Fibroblast of mammary gland (primary cell): ENCODE measurements around the gene TLE6.

Source experiments
- DNase-seq: peaks from one replicate; pipeline ENCODE4 v3.0.0-alpha.2; 2010; ENCODE audit warnings: low read depth
- H3K4me3 ChIP-seq: 2 replicates; pipeline ENCODE4 v1.5.1; 2011; ENCODE audit warnings: low read depth, mild to moderate bottlenecking, low read length, moderate library complexity; ENCODE audit not compliant: control insufficient read depth
- CTCF ChIP-seq: conservative IDR thresholded peaks from 2 replicates; pipeline ENCODE4 v1.5.1; 2011; ENCODE audit warnings: low read depth, low read length, inconsistent platforms; ENCODE audit not compliant: control insufficient read depth, insufficient read depth

Gene TLE6

GRCh38 chr19:2981898-2982297, 4.5 kb downstream of the TLE6 start:
- TF ChIP-seq CTCF: no peak

DNA sequence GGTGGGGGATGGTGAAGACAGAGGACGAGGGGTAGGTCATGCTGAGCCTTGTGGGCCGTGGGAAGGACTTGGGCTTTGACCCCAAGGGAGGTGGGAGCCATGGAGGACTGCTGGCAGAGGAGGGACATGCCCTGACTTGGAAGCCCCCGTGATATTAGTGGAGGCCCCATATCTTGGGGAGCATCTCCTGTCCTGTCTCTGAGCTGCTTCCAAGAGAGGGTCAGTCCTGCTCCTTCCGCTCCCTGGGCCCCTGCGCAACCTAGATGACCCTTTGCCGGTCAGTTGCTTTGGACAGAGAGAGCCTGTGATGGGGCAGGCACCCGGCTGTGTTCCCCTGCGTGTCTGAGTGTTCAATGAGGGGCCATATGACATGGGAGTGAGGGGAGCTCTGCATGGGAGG, 5.2 kb downstream of the TLE6 start:
- no peak for TF ChIP-seq CTCF
- no peak for DNase-seq
- H3K4me3 ChIP-seq: no peak overlapping the region

More at GRCh38 chr19:2981898-2982297, 4.5 kb downstream of the TLE6 start:
- DNase-seq: no peak
- no peak overlapping the region for H3K4me3 ChIP-seq

- no peak overlapping the region for H3K4me3 ChIP-seq
- peak; percentile 91 for DNase-seq
- TF ChIP-seq CTCF: no peak
Observed at GRCh38 chr19:2982983-2983350, 5.6 kb downstream of the TLE6 start.

GRCh38 chr19:2983351-2984214, 6.2 kb downstream of the TLE6 start:
- no peak for TF ChIP-seq CTCF
- peak; percentile 70 for DNase-seq
- H3K4me3 ChIP-seq: peak overlapping the region; percentile 24

DNA sequence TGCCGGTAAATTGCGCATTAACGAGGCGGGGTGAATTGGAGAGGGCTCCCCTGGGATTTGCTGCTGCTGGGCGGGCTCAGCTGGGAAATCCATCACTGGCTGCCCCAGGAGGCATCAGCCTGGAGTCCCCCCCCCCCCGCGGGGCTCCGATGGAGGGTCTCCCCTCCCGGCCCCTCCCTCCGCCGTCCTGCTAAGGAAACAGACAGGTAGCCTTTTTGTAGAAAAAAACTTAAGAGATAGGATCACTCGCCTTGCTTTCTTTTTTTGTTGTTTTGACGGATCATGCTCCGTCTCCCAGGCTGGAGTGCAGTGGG, 6.8 kb downstream of the TLE6 start:
- TF ChIP-seq CTCF: no peak
- DNase-seq: peak; percentile 79
- H3K4me3 ChIP-seq: peak overlapping the region; percentile 24

DNA sequence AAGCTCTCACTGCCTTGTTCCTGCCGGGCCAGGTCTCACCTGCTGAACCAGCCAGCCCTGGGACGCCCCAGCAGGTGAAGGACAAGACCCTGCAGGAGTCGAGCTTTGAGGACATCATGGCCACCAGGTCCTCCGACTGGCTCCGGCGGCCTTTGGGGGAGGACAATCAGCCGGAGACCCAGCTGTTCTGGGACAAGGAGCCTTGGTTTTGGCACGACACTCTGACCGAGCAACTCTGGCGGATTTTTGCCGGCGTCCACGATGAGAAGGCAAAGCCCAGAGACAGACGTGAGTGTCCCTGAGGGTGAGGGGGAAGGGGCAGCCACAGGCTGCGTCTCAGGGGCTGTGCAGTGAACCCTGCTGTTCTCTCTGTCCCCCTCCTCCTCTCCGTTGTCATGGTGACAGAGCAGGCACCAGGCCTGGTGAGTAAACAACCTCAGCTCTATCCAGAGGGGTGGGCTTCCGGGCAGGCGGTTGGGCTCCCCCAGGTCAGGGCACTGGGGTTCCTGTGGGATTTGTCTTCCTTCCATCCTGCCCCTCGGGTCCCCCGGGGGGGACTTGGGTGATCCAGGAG, 9.7 kb downstream of the TLE6 start:
- no peak for DNase-seq
- no peak overlapping the region for H3K4me3 ChIP-seq
- no peak for TF ChIP-seq CTCF
